Endothelial cell of umbilical vein (primary cell): Measurements from ENCODE around the gene MRC2.

ENCODE experiments used
- EZH2 ChIP-seq: IDR thresholded peaks from 2 replicates; pipeline ENCODE4 v1.6.1; 2012; ENCODE audit warnings: borderline replicate concordance, low read depth, mild to moderate bottlenecking, moderate library complexity, low read length, inconsistent platforms; ENCODE audit not compliant: severe bottlenecking
- FOS ChIP-seq: IDR thresholded peaks from 2 replicates; pipeline ENCODE4 v1.6.1; 2011; ENCODE audit warnings: mild to moderate bottlenecking, low read length, moderate library complexity, borderline replicate concordance; ENCODE audit not compliant: insufficient read depth
- JUN ChIP-seq: IDR thresholded peaks from 2 replicates; pipeline ENCODE4 v1.6.1; 2011; ENCODE audit warnings: borderline replicate concordance, low read depth; ENCODE audit not compliant: insufficient read length, insufficient read depth
- POLR2A ChIP-seq: IDR thresholded peaks from 2 replicates; pipeline ENCODE4 v1.6.1; 2012; ENCODE audit warnings: low read depth, mild to moderate bottlenecking, control low read depth, low read length
- POLR2AphosphoS5 ChIP-seq: IDR thresholded peaks from 2 replicates; pipeline ENCODE4 v1.6.1; 2012; ENCODE audit warnings: low read depth, mild to moderate bottlenecking, control low read depth, low read length, moderate library complexity; ENCODE audit not compliant: insufficient read depth
- TF ChIP-seq, protein P1 (sequence below), 2 donors: IDR thresholded peaks; 1 replicate in 1 of 2; 2 replicates in 1 of 2; pipeline ENCODE4 v1.5.1; 2011; ENCODE audit warnings: low read length in 2 of 2, mild to moderate bottlenecking in 2 of 2, moderate library complexity in 2 of 2, control low read depth in 1 of 2, inconsistent platforms in 1 of 2, low read depth in 1 of 2; ENCODE audit not compliant: insufficient read depth in 1 of 2; ENCODE audit errors: extremely low read depth in 1 of 2
- TF ChIP-seq, protein P2 (sequence below): IDR thresholded peaks from 2 replicates; pipeline ENCODE4 v1.6.1; 2011; ENCODE audit not compliant: insufficient read depth, insufficient read length

DNA sequence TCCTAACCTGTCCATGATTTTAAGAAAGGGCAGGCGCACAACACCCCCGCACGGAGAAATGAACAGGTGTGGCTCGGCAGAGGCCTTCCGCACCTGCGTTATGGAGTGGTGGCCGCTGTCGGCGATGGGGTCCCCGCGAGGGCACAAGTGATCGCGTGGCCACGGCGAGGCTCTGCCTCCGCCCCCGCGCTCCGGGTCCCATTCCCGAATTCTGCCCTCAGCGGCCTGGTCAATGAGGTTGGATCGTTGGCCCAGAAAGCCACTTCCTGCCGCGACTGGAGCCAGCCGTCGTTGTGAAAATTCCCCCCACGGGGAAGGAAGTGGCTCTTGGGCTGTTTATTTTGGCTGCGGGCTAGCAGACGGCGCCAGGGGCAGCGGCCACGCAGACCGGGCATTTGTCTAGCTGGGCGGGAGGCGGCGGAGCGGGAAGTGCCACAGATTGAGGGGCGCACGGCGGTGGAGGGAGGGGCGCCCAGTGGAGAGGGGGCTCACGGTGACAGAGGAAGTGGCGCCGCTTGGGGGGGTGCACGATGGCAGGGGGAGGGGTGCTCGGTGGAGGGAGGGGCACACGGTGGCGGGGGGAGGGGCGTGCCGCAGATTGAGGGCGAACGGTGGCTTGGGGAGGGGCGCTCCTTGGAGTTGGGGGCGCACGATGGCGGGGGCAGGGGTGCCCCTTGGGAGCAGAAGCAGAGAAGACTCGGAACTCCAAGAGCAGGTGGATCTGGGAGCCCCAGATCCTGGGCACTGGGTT is 25.0 kb downstream of the MRC2 start:
- TF ChIP-seq, protein P1, sequence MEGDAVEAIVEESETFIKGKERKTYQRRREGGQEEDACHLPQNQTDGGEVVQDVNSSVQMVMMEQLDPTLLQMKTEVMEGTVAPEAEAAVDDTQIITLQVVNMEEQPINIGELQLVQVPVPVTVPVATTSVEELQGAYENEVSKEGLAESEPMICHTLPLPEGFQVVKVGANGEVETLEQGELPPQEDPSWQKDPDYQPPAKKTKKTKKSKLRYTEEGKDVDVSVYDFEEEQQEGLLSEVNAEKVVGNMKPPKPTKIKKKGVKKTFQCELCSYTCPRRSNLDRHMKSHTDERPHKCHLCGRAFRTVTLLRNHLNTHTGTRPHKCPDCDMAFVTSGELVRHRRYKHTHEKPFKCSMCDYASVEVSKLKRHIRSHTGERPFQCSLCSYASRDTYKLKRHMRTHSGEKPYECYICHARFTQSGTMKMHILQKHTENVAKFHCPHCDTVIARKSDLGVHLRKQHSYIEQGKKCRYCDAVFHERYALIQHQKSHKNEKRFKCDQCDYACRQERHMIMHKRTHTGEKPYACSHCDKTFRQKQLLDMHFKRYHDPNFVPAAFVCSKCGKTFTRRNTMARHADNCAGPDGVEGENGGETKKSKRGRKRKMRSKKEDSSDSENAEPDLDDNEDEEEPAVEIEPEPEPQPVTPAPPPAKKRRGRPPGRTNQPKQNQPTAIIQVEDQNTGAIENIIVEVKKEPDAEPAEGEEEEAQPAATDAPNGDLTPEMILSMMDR (IDR thresholded peaks at IDR 0.05; ENCODE audit: extremely low read depth in 1 of 2, insufficient read depth in 1 of 2, low read depth in 1 of 2, low read length in 2 of 2) = no peak
- TF ChIP-seq POLR2AphosphoS5 = peak; percentile 94
- TF ChIP-seq POLR2A = no peak
- TF ChIP-seq JUN = no peak
- no peak for TF ChIP-seq EZH2
- no peak for TF ChIP-seq FOS
- TF ChIP-seq, protein P2, sequence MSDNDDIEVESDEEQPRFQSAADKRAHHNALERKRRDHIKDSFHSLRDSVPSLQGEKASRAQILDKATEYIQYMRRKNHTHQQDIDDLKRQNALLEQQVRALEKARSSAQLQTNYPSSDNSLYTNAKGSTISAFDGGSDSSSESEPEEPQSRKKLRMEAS = no peak
